Diencephalon (tissue), 1 donor: Measurements from ENCODE around the gene UBE3C. TPM values are rescaled to one million over a fixed set of nuclear protein-coding genes. Genes with fewer than 3 reads are reported as not detected.

ENCODE experiments used
- small RNA-seq: library from RNA; depleted of rRNA; stranded (forward); fragments of <200 nt; gene quantifications from one replicate; pipeline ENCODE3, GENCODE V24; 2014
- total RNA-seq: library from RNA; depleted of rRNA; stranded (reverse); fragments of >200 nt; gene quantifications from one replicate; pipeline ENCODE4 v1.2.3, GENCODE V29; 2014

UBE3C gene
- total RNA-seq, result 112 TPM

GRCh38 chr7:157138424-157139110, at the start of gene UBE3C:
Gene UBE3C (plus strand): TSS chr7:157138926. CDS start chr7:157139273, 347 bp downstream.

Small RNA genes lying within 50 kb of the gene (small RNA-seq; reads per million reads assigned to genes)
- not detected for gene AC004975.1

Other genes with a start within 250 kb of the UBE3C start
- 209 TPM for gene LMBR1, start 245.7 kb upstream of the UBE3C start, total RNA-seq
- 22.8 TPM for gene NOM1, start 189.2 kb upstream of the UBE3C start, total RNA-seq
- gene MNX1, start 128.3 kb upstream of the UBE3C start, total RNA-seq, result not detected
- gene DNAJB6, start 198.1 kb downstream of the UBE3C start, total RNA-seq, result 187 TPM